HEK293 (cell line): ENCODE data around the gene CECR2.

Experiments
- CTCF ChIA-PET: fragments of 350-600 bp; formaldehyde crosslinking; extraction: SDS; loops from one replicate; lab custom pipeline; 2021; ENCODE audit warnings: antibody characterized with exemption; lab: Yijun Ruan, JAX
- POLR2A ChIA-PET: fragments of 300-600 bp; formaldehyde crosslinking; extraction: SDS; loops from one replicate; lab custom pipeline; 2020; ENCODE audit warnings: antibody characterized with exemption, inconsistent platforms; lab: Yijun Ruan, JAX
- H3K27ac ChIP-seq: fragments of 200-500 bp; sonication (Bioruptor generic); 2 replicates; pipeline ENCODE4 v1.5.1; 2014; ENCODE audit warnings: low read depth, low read length, control low read depth, inconsistent platforms; ENCODE audit errors: extremely low read depth
- H3K36me3 ChIP-seq, 2 experiments: fragments of 200-500 bp in 1 of 2; sonication (Bioruptor generic) in 1 of 2; 1 replicate in 1 of 2; 2 replicates in 1 of 2; pipeline ENCODE4 v1.5.1; 2014 to 2017; ENCODE audit warnings: inconsistent platforms in 2 of 2, low read length in 2 of 2; ENCODE audit not compliant: control insufficient read depth in 2 of 2, insufficient read depth in 1 of 2
- H3K4me1 ChIP-seq: fragments of 200-500 bp; sonication (Bioruptor generic); 2 replicates; pipeline ENCODE4 v1.5.1; 2014; ENCODE audit warnings: mild to moderate bottlenecking, low read length, inconsistent platforms; ENCODE audit not compliant: control insufficient read depth, insufficient read depth
- H3K4me3 ChIP-seq: 2 replicates; pipeline ENCODE4 v1.5.1; 2011; ENCODE audit warnings: low read depth, mild to moderate bottlenecking, control low read depth, low read length, moderate library complexity
- H3K9me3 ChIP-seq: fragments of 200-500 bp; sonication (Bioruptor generic); 2 replicates; pipeline ENCODE4 v1.5.1; 2014; ENCODE audit warnings: low read depth, low read length, inconsistent platforms; ENCODE audit not compliant: control insufficient read depth, insufficient read depth
- GLI4 ChIP-seq: fragments of 450-650 bp; formaldehyde crosslinking; IDR thresholded peaks from 2 replicates; pipeline ENCODE4 v1.5.1; 2016; ENCODE audit warnings: missing biosample characterization, missing genetic modification characterization
- KLF16 ChIP-seq: fragments of 450-650 bp; formaldehyde crosslinking; IDR thresholded peaks from 2 replicates; pipeline ENCODE4 v1.5.1; 2017; ENCODE audit warnings: missing biosample characterization, missing genetic modification characterization
- MEIS1 ChIP-seq: sonication (generic); formaldehyde crosslinking; IDR thresholded peaks from 2 replicates; pipeline ENCODE4 v1.8.1; 2022; ENCODE audit warnings: missing genetic modification reagents, mild to moderate bottlenecking, borderline replicate concordance
- PBX3 ChIP-seq: sonication (generic); formaldehyde crosslinking; IDR thresholded peaks from 2 replicates; pipeline ENCODE4 v1.8.1; 2022; ENCODE audit warnings: mild to moderate bottlenecking, moderate library complexity, missing genetic modification reagents
- REPIN1 ChIP-seq: fragments of 450-650 bp; formaldehyde crosslinking; IDR thresholded peaks from 2 replicates; pipeline ENCODE4 v1.5.1; 2017; ENCODE audit warnings: missing biosample characterization, missing genetic modification characterization, low read depth
- SETDB1 ChIP-seq: IDR thresholded peaks from one replicate; pipeline ENCODE4 v1.6.1; 2017; ENCODE audit warnings: mild to moderate bottlenecking, low read length, moderate library complexity, mixed read lengths; ENCODE audit not compliant: insufficient read length
- YY2 ChIP-seq: fragments of 450-650 bp; formaldehyde crosslinking; IDR thresholded peaks from 2 replicates; pipeline ENCODE4 v1.5.1; 2016; ENCODE audit warnings: missing biosample characterization, missing genetic modification characterization
- ZBTB17 ChIP-seq: fragments of 450-650 bp; formaldehyde crosslinking; IDR thresholded peaks from 2 replicates; pipeline ENCODE4 v1.5.1; 2016; ENCODE audit warnings: missing biosample characterization, missing genetic modification characterization
- ZBTB44 ChIP-seq: fragments of 450-650 bp; IDR thresholded peaks from 2 replicates; pipeline ENCODE4 v1.5.1; 2018; ENCODE audit warnings: missing biosample characterization, mild to moderate bottlenecking, missing genetic modification characterization
- ZFP37 ChIP-seq: fragments of 450-650 bp; formaldehyde crosslinking; IDR thresholded peaks from 2 replicates; pipeline ENCODE4 v1.5.1; 2016; ENCODE audit warnings: missing biosample characterization, missing genetic modification characterization
- ZNF114 ChIP-seq: fragments of 450-650 bp; formaldehyde crosslinking; IDR thresholded peaks from 2 replicates; pipeline ENCODE4 v1.5.0; 2017; ENCODE audit warnings: missing biosample characterization, missing genetic modification characterization
- ZNF148 ChIP-seq: fragments of 450-650 bp; formaldehyde crosslinking; IDR thresholded peaks from 2 replicates; pipeline ENCODE4 v1.5.0; 2017; ENCODE audit warnings: missing biosample characterization, missing genetic modification characterization, borderline replicate concordance
- ZNF157 ChIP-seq: fragments of 450-650 bp; formaldehyde crosslinking; IDR thresholded peaks from 2 replicates; pipeline ENCODE4 v1.5.1; 2016; ENCODE audit warnings: missing biosample characterization, missing genetic modification characterization
- ZNF169 ChIP-seq: fragments of 450-650 bp; formaldehyde crosslinking; IDR thresholded peaks from 2 replicates; pipeline ENCODE4 v1.5.1; 2016; ENCODE audit warnings: missing biosample characterization, missing genetic modification characterization
- ZNF174 ChIP-seq: fragments of 450-650 bp; formaldehyde crosslinking; IDR thresholded peaks from 2 replicates; pipeline ENCODE4 v1.5.0; 2017; ENCODE audit warnings: missing biosample characterization, mild to moderate bottlenecking, missing genetic modification characterization
- ZNF184 ChIP-seq: fragments of 450-650 bp; IDR thresholded peaks from 2 replicates; pipeline ENCODE4 v1.5.1; 2018; ENCODE audit warnings: missing biosample characterization, mild to moderate bottlenecking, missing genetic modification characterization
- ZNF223 ChIP-seq: fragments of 450-650 bp; formaldehyde crosslinking; IDR thresholded peaks from 2 replicates; pipeline ENCODE4 v1.5.1; 2016; ENCODE audit warnings: missing biosample characterization, missing genetic modification characterization
- ZNF391 ChIP-seq: fragments of 450-650 bp; formaldehyde crosslinking; IDR thresholded peaks from 2 replicates; pipeline ENCODE4 v1.5.1; 2016; ENCODE audit warnings: low read depth, missing biosample characterization, missing genetic modification characterization, borderline replicate concordance
- ZNF416 ChIP-seq: fragments of 450-650 bp; formaldehyde crosslinking; IDR thresholded peaks from 2 replicates; pipeline ENCODE4 v1.5.1; 2016; ENCODE audit warnings: missing biosample characterization, missing genetic modification characterization
- ZNF488 ChIP-seq: fragments of 450-650 bp; formaldehyde crosslinking; IDR thresholded peaks from 2 replicates; pipeline ENCODE4 v1.5.1; 2016; ENCODE audit warnings: missing biosample characterization, missing genetic modification characterization
- ZNF555 ChIP-seq: fragments of 450-650 bp; formaldehyde crosslinking; conservative IDR thresholded peaks from 2 replicates; pipeline ENCODE4 v1.5.1; 2017; ENCODE audit warnings: missing biosample characterization, mild to moderate bottlenecking, missing genetic modification characterization, inconsistent platforms
- ZNF621 ChIP-seq: fragments of 450-650 bp; formaldehyde crosslinking; IDR thresholded peaks from 2 replicates; pipeline ENCODE4 v1.5.1; 2017; ENCODE audit warnings: missing biosample characterization, missing genetic modification characterization
- ZNF645 ChIP-seq: fragments of 450-650 bp; formaldehyde crosslinking; IDR thresholded peaks from 2 replicates; pipeline ENCODE4; 2016; ENCODE audit warnings: missing biosample characterization, missing genetic modification characterization
- ZNF830 ChIP-seq: fragments of 450-650 bp; IDR thresholded peaks from 2 replicates; pipeline ENCODE4 v1.5.0; 2018; ENCODE audit warnings: missing biosample characterization, missing genetic modification characterization, low read depth, mild to moderate bottlenecking, moderate library complexity
- ZSCAN30 ChIP-seq: fragments of 450-650 bp; IDR thresholded peaks from 2 replicates; pipeline ENCODE4 v1.5.1; 2018; ENCODE audit warnings: missing biosample characterization, mild to moderate bottlenecking, missing genetic modification characterization, moderate library complexity
- ZSCAN5A ChIP-seq: fragments of 450-650 bp; formaldehyde crosslinking; IDR thresholded peaks from 2 replicates; pipeline ENCODE4 v1.5.1; 2016; ENCODE audit warnings: missing biosample characterization, missing genetic modification characterization

The CECR2 gene

GRCh38 chr22:17581631-17582030 lies 212.4 kb downstream of the CECR2 start (continued):
- TF ChIP-seq ZNF391 (tag by site-specific recombination): no peak

- Histone ChIP-seq H3K4me1 (no peaks in the 10 kb centered on the region), H3K9me3 (no peaks in the 10 kb centered on the region), H3K4me3 (no peak overlapping the region), H3K27ac (no peak overlapping the region), H3K36me3 (no peaks in the 10 kb centered on the region)
- ChIA-PET CTCF (interaction anchor here (0.6 kb wide), 1 partner anchor 31 kb away, joined by 3 read pairs; no protein-coding TSS in a partner anchor), POLR2A (no interaction called here)
- TF ChIP-seq ZSCAN30 (tag by site-specific recombination) (no peak), ZNF157 (tag by site-specific recombination) (no peak), ZSCAN5A (tag by site-specific recombination) (no peak), ZNF223 (no peak), ZNF621 (tag by site-specific recombination) (no peak), ZBTB44 (no peak), ZNF184 (tag by site-specific recombination) (no peak), SETDB1 (no peak), ZNF488 (tag by site-specific recombination) (no peak), ZNF148 (tag by site-specific recombination) (no peak)
Observed at GRCh38 chr22:17583151-17583550, 213.9 kb downstream of the CECR2 start.

GRCh38 chr22:17586831-17587440 lies 217.7 kb downstream of the CECR2 start:
- peaks cover 7 to 24% of the 10 kb centered on the region in 2 experiments; a peak in 2 of 3 replicates for H3K36me3 ChIP-seq
- no peaks in the 10 kb centered on the region for H3K9me3 ChIP-seq
- ChIA-PET CTCF (no interaction called here), POLR2A (interaction anchor here (0.5 to 1.0 kb wide), 2 partner anchors 19 to 391 kb away, joined by 3 to 5 read pairs; no protein-coding TSS in a partner anchor)
- no peak overlapping the region for H3K27ac ChIP-seq
- H3K4me1 ChIP-seq: no peaks in the 10 kb centered on the region
- no peak overlapping the region for H3K4me3 ChIP-seq
- TF ChIP-seq GLI4 (tag by site-specific recombination): no peak
- no peak for TF ChIP-seq KLF16 (tag by site-specific recombination)
- no peak for TF ChIP-seq ZNF555
- no peak for TF ChIP-seq ZNF645 (tag by site-specific recombination)
- TF ChIP-seq ZBTB17 (tag by site-specific recombination): no peak
- no peak for TF ChIP-seq ZNF174 (tag by site-specific recombination)
- no peak for TF ChIP-seq YY2 (tag by site-specific recombination)
- TF ChIP-seq ZNF416: no peak
- no peak for TF ChIP-seq ZNF830 (tag by site-specific recombination)
- TF ChIP-seq PBX3 (CRISPR knock-in tag): no peak
- TF ChIP-seq ZFP37 (tag by site-specific recombination): no peak
- TF ChIP-seq REPIN1 (tag by site-specific recombination): no peak
- no peak for TF ChIP-seq ZNF169 (tag by site-specific recombination)
- TF ChIP-seq ZNF114: no peak
- no peak for TF ChIP-seq ZNF621 (tag by site-specific recombination)
- TF ChIP-seq MEIS1 (CRISPR knock-in tag): no peak
